Endothelial cell of umbilical vein (primary cell): ENCODE measurements around the gene DAPK2. TPM values are rescaled to one million over a fixed set of nuclear protein-coding genes. Genes with fewer than 3 reads are reported as not detected.

ENCODE experiments used
- BruUV-seq: library from RNA; stranded (reverse); fragments of 400-500 nt; replicated peaks from 2 replicates; lab custom pipeline; 2021; lab: Mats Ljungman, UMichigan
- CTCF ChIA-PET: fragments of 300-600, 350-600 bp; sonication (Branson Sonifier 250); formaldehyde crosslinking; loops from one replicate; lab custom pipeline; 2021; ENCODE audit warnings: antibody characterized with exemption, inconsistent platforms; lab: Charles Lee
- POLR2A ChIA-PET: fragments of 300-600, 350-600 bp; sonication (Branson Sonifier 250); formaldehyde crosslinking; loops from one replicate; lab custom pipeline; 2021; ENCODE audit warnings: antibody characterized with exemption, inconsistent platforms; lab: Charles Lee
- DNase-seq: peaks from one replicate; pipeline ENCODE4 v3.0.0-alpha.2; 2011; ENCODE audit warnings: low read depth, low spot score
- FAIRE-seq: peaks from 2 replicates; lab custom pipeline; 2011; peaks lifted over from hg19 to GRCh38; lab: Jason Lieb, UNC
- H2AFZ ChIP-seq: 2 replicates; pipeline ENCODE4 v1.6.0; 2012; ENCODE audit warnings: low read depth, low read length, control low read depth, inconsistent platforms
- H3K27ac ChIP-seq: 2 replicates; pipeline ENCODE4 v1.5.1; 2011; ENCODE audit warnings: low read depth, mild to moderate bottlenecking, control low read depth, low read length, moderate library complexity; ENCODE audit not compliant: insufficient read depth
- H3K27me3 ChIP-seq, 2 experiments: 2 replicates each; pipeline versions ENCODE4 v1.6.0 to v1.6.1; 2011; ENCODE audit warnings: low read length in 2 of 2, mixed read lengths in 1 of 2; ENCODE audit not compliant: control insufficient read depth in 2 of 2, insufficient read depth in 2 of 2
- H3K36me3 ChIP-seq, 2 experiments: 2 replicates in 1 of 2; 3 replicates in 1 of 2; pipeline ENCODE4 v1.5.1; 2011; ENCODE audit warnings: low read length in 2 of 2, mild to moderate bottlenecking in 1 of 2, moderate library complexity in 1 of 2; ENCODE audit not compliant: control insufficient read depth in 2 of 2, insufficient read depth in 2 of 2; ENCODE audit errors: extremely low read depth in 1 of 2
- H3K4me1 ChIP-seq: 3 replicates; pipeline ENCODE4 v1.5.1; 2011; ENCODE audit warnings: mild to moderate bottlenecking, low read length; ENCODE audit not compliant: control insufficient read depth, insufficient read depth; ENCODE audit errors: extremely low read depth
- H3K4me2 ChIP-seq: 2 replicates; pipeline ENCODE4 v1.6.1; 2011; ENCODE audit warnings: low read length, control low read depth, mixed read lengths; ENCODE audit not compliant: insufficient read depth
- H3K4me3 ChIP-seq, 3 experiments: fragments of 200-600 bp in 1 of 3; sonication (generic), shearing (Covaris generic) in 1 of 3; replicated peaks in 1 of 3; 2 replicates each; pipeline ENCODE4 v1.5.1; 2011 to 2016; ENCODE audit warnings: control low read depth in 3 of 3, low read length in 3 of 3, mild to moderate bottlenecking in 2 of 3, inconsistent platforms in 1 of 3, low read depth in 1 of 3, moderate library complexity in 1 of 3; ENCODE audit not compliant: insufficient read depth in 1 of 3
- H3K79me2 ChIP-seq: 2 replicates; pipeline ENCODE4 v1.6.0; 2012; ENCODE audit warnings: low read length, inconsistent platforms; ENCODE audit not compliant: control insufficient read depth, insufficient read depth
- H3K9ac ChIP-seq: replicated peaks from 2 replicates; pipeline ENCODE3; 2011; ENCODE audit warnings: low read length, control low read depth; ENCODE audit not compliant: insufficient read depth; ENCODE audit errors: extremely low read depth
- H3K9me1 ChIP-seq: replicated peaks from 3 replicates; pipeline ENCODE4 v1.6.0; 2011; ENCODE audit warnings: mild to moderate bottlenecking, low read length; ENCODE audit not compliant: control insufficient read depth, insufficient read depth; ENCODE audit errors: extremely low read depth
- H3K9me3 ChIP-seq: replicated peaks from 2 replicates; pipeline ENCODE4 v1.5.1; 2012; ENCODE audit warnings: low read length, inconsistent platforms; ENCODE audit not compliant: control insufficient read depth, insufficient read depth
- H4K20me1 ChIP-seq: replicated peaks from 2 replicates; pipeline ENCODE3; 2011; ENCODE audit warnings: mild to moderate bottlenecking, low read length; ENCODE audit not compliant: control insufficient read depth, insufficient read depth; ENCODE audit errors: extremely low read depth
- CTCF ChIP-seq, 2 donors: IDR thresholded peaks; 1 replicate in 1 of 2; 2 replicates in 1 of 2; pipeline ENCODE4 v1.5.1; 2011; ENCODE audit warnings: low read length in 2 of 2, mild to moderate bottlenecking in 2 of 2, moderate library complexity in 2 of 2, control low read depth in 1 of 2, inconsistent platforms in 1 of 2, low read depth in 1 of 2; ENCODE audit not compliant: insufficient read depth in 1 of 2; ENCODE audit errors: extremely low read depth in 1 of 2
- EZH2 ChIP-seq: IDR thresholded peaks from 2 replicates; pipeline ENCODE4 v1.6.1; 2012; ENCODE audit warnings: borderline replicate concordance, low read depth, mild to moderate bottlenecking, moderate library complexity, low read length, inconsistent platforms; ENCODE audit not compliant: severe bottlenecking
- FOS ChIP-seq: IDR thresholded peaks from 2 replicates; pipeline ENCODE4 v1.6.1; 2011; ENCODE audit warnings: mild to moderate bottlenecking, low read length, moderate library complexity, borderline replicate concordance; ENCODE audit not compliant: insufficient read depth
- GATA2 ChIP-seq: IDR thresholded peaks from 2 replicates; pipeline ENCODE4 v1.7.0; 2011; ENCODE audit warnings: low read depth, mild to moderate bottlenecking, moderate library complexity, mixed read lengths, low read length; ENCODE audit not compliant: insufficient read length, insufficient read depth
- JUN ChIP-seq: IDR thresholded peaks from 2 replicates; pipeline ENCODE4 v1.6.1; 2011; ENCODE audit warnings: borderline replicate concordance, low read depth; ENCODE audit not compliant: insufficient read length, insufficient read depth
- MYC ChIP-seq: IDR thresholded peaks from one replicate; pipeline ENCODE4 v1.6.1; 2011; ENCODE audit warnings: mild to moderate bottlenecking, low read depth, low read length
- POLR2A ChIP-seq: IDR thresholded peaks from 2 replicates; pipeline ENCODE4 v1.6.1; 2012; ENCODE audit warnings: low read depth, mild to moderate bottlenecking, control low read depth, low read length
- POLR2AphosphoS5 ChIP-seq: IDR thresholded peaks from 2 replicates; pipeline ENCODE4 v1.6.1; 2012; ENCODE audit warnings: low read depth, mild to moderate bottlenecking, control low read depth, low read length, moderate library complexity; ENCODE audit not compliant: insufficient read depth
- dilution Hi-C: fragments of 300-500 bp; cut with MboI; formaldehyde crosslinking; loops from one replicate; pipeline ENCODE4 v1.15.0; 2019; ENCODE audit warnings: low sequenced_read_pairs; ENCODE audit not compliant: extremely low pct_ligation_motif_present
- intact Hi-C: fragments of 100-400 bp; cut with micrococcal nuclease; formaldehyde crosslinking; loops from one replicate; pipeline ENCODE4 v1.10.0; 2022
- polyA plus RNA-seq, 4 experiments: library from polyadenylated mRNA; depleted of rRNA in 3 of 4; stranded (reverse) in 3 of 4; unstranded in 1 of 4; fragments of >200 nt; gene quantifications; 2 replicates each; pipeline versions ENCODE4 v1.2.1 to v1.2.3, GENCODE V29; 2011 to 2012; ENCODE audit warnings: missing spikeins in 1 of 4
- total RNA-seq: library from RNA; stranded (reverse); gene quantifications from 2 replicates; pipeline ENCODE4 v1.2.3, GENCODE V29; 2021
- TF ChIP-seq, protein P1 (sequence below): IDR thresholded peaks from 2 replicates; pipeline ENCODE4 v1.6.1; 2011; ENCODE audit not compliant: insufficient read depth, insufficient read length

DAPK2 gene
- total and polyA plus RNA-seq, 2 donors (not counting 3 experiments of a cell fraction or from before 2014, with no cell fraction given) = 2.8 to 6.7 TPM

GRCh38 chr15:63899193-63899592, 147.1 kb downstream of the DAPK2 start:
- FAIRE-seq = no peak
- Histone ChIP-seq H3K4me3 (no peak overlapping the region), H3K9me3 (no peaks in the 10 kb centered on the region), H3K9ac (no peak overlapping the region), H3K27ac (no peak overlapping the region), H3K79me2 (no peaks in the 10 kb centered on the region), H3K9me1 (no peaks in the 10 kb centered on the region), H3K36me3 (no peaks in the 10 kb centered on the region), H3K27me3 (no peaks in the 10 kb centered on the region), H3K4me1 (peaks cover 11% of the 10 kb centered on the region), H4K20me1 (no peaks in the 10 kb centered on the region), H3K4me2 (no peak overlapping the region), H2AFZ (no peak overlapping the region)
- TF ChIP-seq POLR2AphosphoS5 = no peak
- TF ChIP-seq EZH2 = no peak
- TF ChIP-seq GATA2 = no peak
- TF ChIP-seq POLR2A = no peak
- no peak for TF ChIP-seq JUN
- TF ChIP-seq, protein P1, sequence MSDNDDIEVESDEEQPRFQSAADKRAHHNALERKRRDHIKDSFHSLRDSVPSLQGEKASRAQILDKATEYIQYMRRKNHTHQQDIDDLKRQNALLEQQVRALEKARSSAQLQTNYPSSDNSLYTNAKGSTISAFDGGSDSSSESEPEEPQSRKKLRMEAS = no peak
- no peak for TF ChIP-seq FOS
- no peak for TF ChIP-seq MYC
- TF ChIP-seq CTCF (IDR thresholded peaks at IDR 0.05; ENCODE audit: extremely low read depth in 1 of 2, insufficient read depth in 1 of 2, low read depth in 1 of 2, low read length in 2 of 2) = no peak
- DNase-seq = no peak
- no TSS peak for BruUV-seq
- dilution Hi-C loops (no loop called here), intact Hi-C loops (no loop called here)
- POLR2A ChIA-PET = no interaction called here
- CTCF ChIA-PET = interaction anchor here (1.6 to 1.9 kb wide), 2 partner anchors 147 kb away, joined by 4 to 5 read pairs; partner anchors contain the start of gene DAPK2
